ENCODE data around the gene MRNIP. TPM values are rescaled to one million over a fixed set of nuclear protein-coding genes. Genes with fewer than 3 reads are reported as not detected.

The MRNIP gene
- total RNA-seq, 1 donor = 13.0 TPM

DNA sequence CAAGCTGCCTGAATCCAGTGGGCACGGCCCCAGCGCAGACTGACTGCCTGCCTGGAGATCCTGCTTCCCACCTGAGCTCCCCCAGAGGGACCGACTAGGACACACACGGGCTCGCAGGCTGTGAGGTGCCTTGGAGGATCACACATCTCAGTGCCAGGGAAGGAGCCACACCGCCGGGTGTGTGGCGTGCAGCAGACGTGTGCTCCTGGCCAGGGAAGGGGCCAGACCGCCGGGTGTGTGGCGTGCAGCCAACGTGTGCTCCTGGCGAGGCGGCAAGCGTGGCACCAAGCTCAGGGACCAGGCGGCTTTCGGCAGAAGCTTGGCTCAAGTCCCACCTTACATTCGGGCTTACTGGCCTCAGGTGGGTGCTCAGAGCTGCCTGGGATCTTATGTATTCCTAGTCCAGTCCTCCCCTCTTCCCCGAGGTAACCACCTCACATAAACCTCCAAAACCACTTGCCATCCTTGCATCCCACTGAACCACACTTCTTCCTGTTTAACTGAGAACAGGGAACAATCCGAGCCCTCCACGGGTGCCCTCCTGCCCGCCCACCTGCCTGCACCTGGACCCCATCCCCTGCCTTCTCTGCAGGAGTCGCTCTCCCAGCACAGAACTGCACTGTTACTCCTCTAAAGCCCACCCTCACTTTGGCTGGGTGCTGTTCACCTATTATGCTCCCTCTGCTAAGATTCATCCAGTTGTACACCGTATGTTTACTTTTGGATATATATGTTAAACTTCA is 22.4 kb upstream of the MRNIP start:
- DNase-seq (ENCODE audit: low read depth) = no peak
- TF ChIP-seq, protein P1, sequence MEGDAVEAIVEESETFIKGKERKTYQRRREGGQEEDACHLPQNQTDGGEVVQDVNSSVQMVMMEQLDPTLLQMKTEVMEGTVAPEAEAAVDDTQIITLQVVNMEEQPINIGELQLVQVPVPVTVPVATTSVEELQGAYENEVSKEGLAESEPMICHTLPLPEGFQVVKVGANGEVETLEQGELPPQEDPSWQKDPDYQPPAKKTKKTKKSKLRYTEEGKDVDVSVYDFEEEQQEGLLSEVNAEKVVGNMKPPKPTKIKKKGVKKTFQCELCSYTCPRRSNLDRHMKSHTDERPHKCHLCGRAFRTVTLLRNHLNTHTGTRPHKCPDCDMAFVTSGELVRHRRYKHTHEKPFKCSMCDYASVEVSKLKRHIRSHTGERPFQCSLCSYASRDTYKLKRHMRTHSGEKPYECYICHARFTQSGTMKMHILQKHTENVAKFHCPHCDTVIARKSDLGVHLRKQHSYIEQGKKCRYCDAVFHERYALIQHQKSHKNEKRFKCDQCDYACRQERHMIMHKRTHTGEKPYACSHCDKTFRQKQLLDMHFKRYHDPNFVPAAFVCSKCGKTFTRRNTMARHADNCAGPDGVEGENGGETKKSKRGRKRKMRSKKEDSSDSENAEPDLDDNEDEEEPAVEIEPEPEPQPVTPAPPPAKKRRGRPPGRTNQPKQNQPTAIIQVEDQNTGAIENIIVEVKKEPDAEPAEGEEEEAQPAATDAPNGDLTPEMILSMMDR (IDR thresholded peaks at IDR 0.05; ENCODE audit: insufficient read depth, low read depth, low read length) = no peak
- no peak overlapping the region for H3K4me3 ChIP-seq (ENCODE audit: low read depth, low read length)

DNA sequence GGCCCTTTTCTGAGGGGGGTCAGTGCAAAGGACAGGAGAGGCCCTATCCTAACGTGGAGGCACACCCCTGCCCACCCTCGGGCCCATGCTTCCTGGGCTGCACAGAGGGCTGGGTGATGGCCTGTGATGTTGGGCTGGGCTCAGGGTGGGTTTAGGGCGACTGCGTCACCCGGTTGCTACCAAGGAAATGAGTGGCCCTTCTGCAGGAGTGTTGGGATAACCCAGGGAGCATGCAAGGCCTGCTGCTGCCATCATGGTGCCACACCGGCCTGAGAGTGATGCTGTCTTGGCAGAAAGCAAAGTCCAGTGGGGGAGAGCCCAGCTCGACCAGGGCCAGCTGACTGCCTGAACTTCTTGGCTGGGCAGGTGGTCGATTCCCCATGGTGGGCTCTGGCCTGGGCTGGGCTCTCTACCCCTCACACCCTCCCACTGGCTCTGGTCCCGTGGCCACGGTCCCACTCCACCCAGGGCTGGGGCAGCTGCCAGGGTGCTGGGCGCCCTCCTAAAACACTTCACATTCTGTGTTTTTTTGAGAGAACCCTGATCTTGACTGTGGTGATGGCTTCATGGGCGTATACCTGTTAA is 21.5 kb upstream of the MRNIP start:
- no peak for DNase-seq (ENCODE audit: low read depth)
- no peak overlapping the region for H3K4me3 ChIP-seq (ENCODE audit: low read depth, low read length)
- TF ChIP-seq, protein P1 (IDR thresholded peaks at IDR 0.05; ENCODE audit: insufficient read depth, low read depth, low read length) = no peak

DNA sequence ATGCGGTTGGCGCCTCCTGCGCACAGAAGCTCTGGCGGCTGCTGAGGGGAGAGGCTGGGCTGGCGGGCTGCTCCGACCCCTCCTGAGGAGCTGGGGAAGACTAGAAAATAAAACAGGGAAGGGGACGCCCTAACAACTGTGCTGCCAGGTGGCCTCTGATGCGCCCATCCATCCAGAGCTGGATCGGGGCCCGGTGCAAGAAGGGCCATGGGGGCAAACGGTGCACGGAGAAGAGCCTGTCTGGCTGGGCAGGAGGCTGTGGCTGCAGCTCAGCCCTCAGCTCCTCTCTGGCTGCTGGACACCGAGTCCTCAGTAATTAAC is 21.0 kb upstream of the MRNIP start:
- TF ChIP-seq, protein P1 (IDR thresholded peaks at IDR 0.05; ENCODE audit: insufficient read depth, low read depth, low read length) = no peak
- no peak for DNase-seq (ENCODE audit: low read depth)
- H3K4me3 ChIP-seq (ENCODE audit: low read depth, low read length) = no peak overlapping the region

DNA sequence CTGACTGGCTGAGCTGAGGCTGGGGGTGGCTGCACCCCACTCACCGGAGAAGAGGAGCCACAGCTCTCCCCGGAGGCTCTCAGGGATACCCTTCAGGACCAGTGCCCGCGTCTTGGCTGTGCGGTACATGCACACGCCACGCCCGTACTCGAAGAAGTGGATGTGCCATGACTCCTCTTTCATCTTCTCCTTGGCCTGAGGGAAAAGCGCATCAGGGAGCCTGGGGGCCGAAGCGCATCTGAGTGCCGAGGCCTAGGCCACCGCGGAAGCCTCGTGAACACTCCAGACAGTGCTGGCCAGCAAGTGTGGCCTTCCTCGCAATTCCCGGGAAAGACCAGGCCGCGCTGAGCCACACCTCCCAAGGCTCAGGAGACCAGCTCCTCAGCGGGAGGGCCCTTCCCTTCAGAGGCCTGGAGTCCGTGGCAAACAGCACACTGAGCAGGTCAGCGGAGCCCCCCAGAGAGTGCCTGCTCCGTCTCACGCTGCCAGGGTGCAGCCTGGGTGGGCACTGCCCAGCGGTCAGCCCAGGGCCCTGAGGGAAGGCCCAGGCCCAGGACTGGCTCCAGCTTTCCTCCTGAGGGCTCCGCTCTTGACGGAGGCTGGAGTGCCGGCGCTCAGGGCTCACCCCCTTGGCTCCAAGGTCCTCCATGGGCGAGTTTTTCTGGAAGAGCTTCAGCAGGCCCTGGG is 20.5 kb upstream of the MRNIP start:
- no peak overlapping the region for H3K4me3 ChIP-seq (ENCODE audit: low read depth, low read length)
- TF ChIP-seq, protein P1 (IDR thresholded peaks at IDR 0.05; ENCODE audit: insufficient read depth, low read depth, low read length) = no peak
- no peak for DNase-seq (ENCODE audit: low read depth)

DNA sequence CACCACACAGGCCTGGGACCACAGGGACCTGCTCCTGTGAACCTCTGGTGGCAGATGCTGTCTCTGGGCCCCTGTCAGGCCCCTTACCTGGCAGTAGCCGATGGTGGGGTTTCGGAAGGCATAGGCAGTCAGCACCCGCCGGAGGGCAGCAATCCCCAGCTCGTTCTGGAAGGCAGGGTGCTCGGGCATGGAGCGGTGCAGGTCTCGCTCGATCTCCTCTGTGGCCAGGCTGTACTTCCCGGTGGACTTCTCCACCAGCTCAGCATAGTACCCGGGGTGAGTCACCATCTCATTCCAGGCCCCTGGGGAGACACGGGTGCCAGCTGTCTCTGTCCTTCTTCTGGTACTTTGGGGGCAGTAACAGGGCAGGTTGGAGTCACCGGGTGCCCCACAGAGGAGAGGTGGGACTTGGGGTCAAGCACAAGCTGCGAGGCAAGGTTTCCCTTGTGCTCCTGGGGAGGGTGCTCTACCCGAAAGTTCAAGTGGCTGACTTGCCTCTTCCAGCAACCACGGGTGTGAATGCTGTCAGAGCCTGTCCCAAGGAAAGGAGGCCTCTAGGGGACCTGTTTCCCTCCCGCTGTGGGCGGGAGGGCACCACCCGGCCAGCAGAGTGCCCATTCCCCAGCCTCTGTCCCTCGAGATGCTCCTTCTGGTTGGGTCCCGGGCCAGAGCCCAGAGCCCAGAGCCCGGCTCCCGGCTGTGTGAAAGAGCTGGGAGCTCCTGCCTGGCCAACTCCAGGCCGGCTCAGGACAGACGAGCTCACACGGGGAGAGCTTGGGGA is 19.8 kb upstream of the MRNIP start:
- no peak overlapping the region for H3K4me3 ChIP-seq (ENCODE audit: low read depth, low read length)
- TF ChIP-seq, protein P1 (IDR thresholded peaks at IDR 0.05; ENCODE audit: insufficient read depth, low read depth, low read length) = no peak
- no peak for DNase-seq (ENCODE audit: low read depth)

DNA sequence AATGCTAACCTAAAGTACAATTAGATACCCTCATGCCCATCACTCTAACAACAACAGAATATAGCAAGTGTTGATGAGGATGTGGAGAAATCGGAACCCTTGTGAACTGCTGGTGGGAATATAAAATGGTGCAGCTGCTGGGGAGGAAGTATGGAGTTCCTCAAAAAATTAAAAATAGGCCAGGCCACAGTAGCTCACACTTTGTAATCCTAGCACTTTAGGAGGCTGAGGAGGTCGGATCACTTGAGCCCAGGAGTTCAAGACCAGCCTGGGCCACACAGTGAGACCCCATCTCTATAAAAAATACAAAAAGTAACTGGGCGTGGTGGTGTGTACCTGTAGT is 18.0 kb upstream of the MRNIP start:
- TF ChIP-seq, protein P1 (IDR thresholded peaks at IDR 0.05; ENCODE audit: insufficient read depth, low read depth, low read length) = no peak
- DNase-seq (ENCODE audit: low read depth) = no peak
- H3K4me3 ChIP-seq (ENCODE audit: low read depth, low read length) = no peak overlapping the region
